ENCODE data around the gene TMEM203. TPM values are rescaled to one million over a fixed set of nuclear protein-coding genes. Genes with fewer than 3 reads are reported as not detected.
A peak's percentile ranks its signal among the peaks of the same experiment; 100 is the strongest.

The TMEM203 gene
- total and polyA plus RNA-seq, 10 of the 15 experiments (the other 5 are each of a cell fraction or from before 2014, with no cell fraction given), result 7.2 to 68.1 (median 33.8) TPM

- TF ChIP-seq BRCA1 (IDR thresholded peaks at IDR 0.05; ENCODE audit: low read depth, low read length), result peak; percentile 65
- no peak for TF ChIP-seq CBX5 (IDR thresholded peaks at IDR 0.05; ENCODE audit: low read depth)
- TF ChIP-seq HSF1 (IDR thresholded peaks at IDR 0.05; ENCODE audit: low read depth, low read length), result 0 out of 2 replicates have a peak, but pooled peaks have one; percentile 60
- peak; percentile 71; the same call in 1 of the 2 replicates for TF ChIP-seq ZNF217 (IDR thresholded peaks at IDR 0.05)
- no peak for TF ChIP-seq E2F4 (IDR thresholded peaks at IDR 0.05; ENCODE audit: low read depth, low read length)
- peak; percentile 92 for TF ChIP-seq MXI1 (IDR thresholded peaks at IDR 0.05; ENCODE audit: low read depth, low read length)
- no peak for TF ChIP-seq SUZ12 (IDR thresholded peaks at IDR 0.05; ENCODE audit: unreplicated experiment)
- no peak for TF ChIP-seq E2F8 (IDR thresholded peaks at IDR 0.05; ENCODE audit: low read depth, partially characterized antibody)
- TF ChIP-seq PAX5 (IDR thresholded peaks at IDR 0.05; ENCODE audit: borderline replicate concordance, low read depth, low read length), result peak; percentile 60; the same call in 1 of the 2 replicates
- TF ChIP-seq RCOR1 (conservative IDR thresholded peaks at IDR 0.05; ENCODE audit: low read depth, low read length), result peak; percentile 78; the same call in 1 of the 2 replicates
- no peak for TF ChIP-seq BMI1 (IDR thresholded peaks at IDR 0.05; ENCODE audit: borderline replicate concordance)
- TF ChIP-seq FOS (IDR thresholded peaks at IDR 0.05; ENCODE audit: borderline replicate concordance, extremely low read depth, insufficient read length), result no peak
- no peak for TF ChIP-seq ZNF274 (IDR thresholded peaks at IDR 0.05; ENCODE audit: insufficient read depth, insufficient read length)
- peak; percentile 92 for TF ChIP-seq NR2F1 (conservative IDR thresholded peaks at IDR 0.05)
- TF ChIP-seq CBX3 (IDR thresholded peaks at IDR 0.05; ENCODE audit: borderline replicate concordance, low read depth), result no peak
- TF ChIP-seq NRF1 (conservative IDR thresholded peaks at IDR 0.05; ENCODE audit: low read depth, low read length), result peak; percentile 84
- TF ChIP-seq BCL11A (IDR thresholded peaks at IDR 0.05; ENCODE audit: low read depth, low read length), result no peak
- no peak for TF ChIP-seq NFYA (IDR thresholded peaks at IDR 0.05; ENCODE audit: borderline replicate concordance, low read depth, low read length)
- no peak for TF ChIP-seq ATF2 (IDR thresholded peaks at IDR 0.05; ENCODE audit: low read length)
- TF ChIP-seq RUNX3 (IDR thresholded peaks at IDR 0.05; ENCODE audit: low read length), result peak; percentile 31; the same call in 1 of the 2 replicates
- no peak for TF ChIP-seq FOXM1 (IDR thresholded peaks at IDR 0.05; ENCODE audit: low read depth, low read length)
- TF ChIP-seq LARP7 (IDR thresholded peaks at IDR 0.05), result no peak; the same call in none of the 2 replicates
- TF ChIP-seq EP300 (IDR thresholded peaks at IDR 0.05; ENCODE audit: borderline replicate concordance in 1 of 2, control insufficient read depth in 1 of 2, low read depth in 2 of 2, low read length in 2 of 2), result peak; percentile 14 to 49; a peak in 1 of 4 replicates
- TF ChIP-seq NR2C2 (IDR thresholded peaks at IDR 0.05; ENCODE audit: borderline replicate concordance, control insufficient read depth, insufficient read length, low read depth), result no peak
Observed at GRCh38 chr9:137188490-137189296, 16.8 kb downstream of the TMEM203 start, which contains the start of the genes ANAPC2 and SSNA1 (continued).

Measured in GM12878 (cell line).